CD4-positive, alpha-beta T cell (primary cell): ENCODE results near the gene ANO6. TPM values are rescaled to one million over a fixed set of nuclear protein-coding genes. Genes with fewer than 3 reads are reported as not detected.

ENCODE experiments used
- ATAC-seq: fragments of 200-7000 bp; cut with Tn5 transposase; one replicate; pipeline ENCODE4 v1.10.0; 2022; ENCODE audit warnings: mild to moderate bottlenecking; ENCODE audit not compliant: poor library complexity
- CTCF ChIA-PET: fragments of 350-600 bp; sonication (Branson Sonifier 250); formaldehyde crosslinking; loops from one replicate; lab custom pipeline; 2021; ENCODE audit warnings: antibody characterized with exemption, inconsistent platforms; lab: Charles Lee
- POLR2A ChIA-PET: fragments of 350-600 bp; sonication (Branson Sonifier 250); formaldehyde crosslinking; loops from one replicate; lab custom pipeline; 2021; ENCODE audit warnings: antibody characterized with exemption, inconsistent platforms; lab: Charles Lee
- DNase-seq, 14 experiments: peaks; one replicate each; pipeline ENCODE4 v3.0.0-alpha.2; 2013 to 2020; ENCODE audit warnings: mixed read lengths in 2 of 14
- H3K27ac ChIP-seq, 2 donors: one replicate each; pipeline versions ENCODE4 v1.5.1 to v1.7.0; 2013; ENCODE audit warnings: low read length in 2 of 2, low read depth in 1 of 2, mild to moderate bottlenecking in 1 of 2
- H3K27me3 ChIP-seq, 2 experiments: 1 replicate in 1 of 2; 2 replicates in 1 of 2; pipeline versions ENCODE4 v1.6.1 to v1.7.0; 2013; ENCODE audit warnings: low read length in 2 of 2, control low read depth in 1 of 2, mild to moderate bottlenecking in 1 of 2, moderate library complexity in 1 of 2; ENCODE audit not compliant: insufficient read depth in 2 of 2, control insufficient read depth in 1 of 2
- H3K36me3 ChIP-seq: one replicate; pipeline ENCODE4 v1.6.1; 2013; ENCODE audit warnings: low read length, control low read depth; ENCODE audit not compliant: insufficient read depth
- H3K4me1 ChIP-seq: one replicate; pipeline ENCODE4 v1.6.1; 2013; ENCODE audit warnings: low read length, control low read depth; ENCODE audit not compliant: insufficient read depth
- H3K4me3 ChIP-seq: one replicate; pipeline ENCODE4 v1.5.1; 2013; ENCODE audit warnings: mild to moderate bottlenecking, low read length, moderate library complexity
- H3K9me3 ChIP-seq, 2 experiments: 1 replicate in 1 of 2; 2 replicates in 1 of 2; pipeline versions ENCODE4 v1.6.1 to v1.7.0; 2013; ENCODE audit warnings: low read length in 2 of 2, mild to moderate bottlenecking in 2 of 2, control low read depth in 1 of 2, moderate library complexity in 1 of 2; ENCODE audit not compliant: control insufficient read depth in 1 of 2, insufficient read depth in 1 of 2
- H3K27ac Mint-ChIP-seq: one replicate; pipeline ENCODE4 v1.8.0; 2020; ENCODE audit warnings: mixed read lengths
- H3K27me3 Mint-ChIP-seq: one replicate; pipeline ENCODE4 v1.8.0; 2021; ENCODE audit warnings: mixed read lengths
- H3K36me3 Mint-ChIP-seq: one replicate; pipeline ENCODE4 v1.8.0; 2021; ENCODE audit warnings: low read depth, mixed read lengths
- H3K4me1 Mint-ChIP-seq: one replicate; pipeline ENCODE4 v1.8.0; 2021; ENCODE audit warnings: low read depth, mixed read lengths
- H3K4me3 Mint-ChIP-seq: one replicate; pipeline ENCODE4 v1.8.0; 2020; ENCODE audit warnings: mild to moderate bottlenecking, mixed read lengths
- H3K9me3 Mint-ChIP-seq: one replicate; pipeline ENCODE4 v1.8.0; 2020; ENCODE audit warnings: mixed read lengths
- intact Hi-C, 2 experiments: fragments of 100-400 bp; cut with DNase I in 1 of 2; cut with micrococcal nuclease in 1 of 2; formaldehyde crosslinking; loops; one replicate each; pipeline versions ENCODE4 v1.15.1 to v1.9.0; 2023 to 2025; cut with DNase I, micrococcal nuclease
- total RNA-seq, 174 experiments: library from RNA in 2 of 174; stranded (reverse) in 2 of 174; gene quantifications; one replicate each; pipeline ENCODE4 v1.2.3 and lab custom pipeline; 2021 to 2026
- TF ChIP-seq, protein P1 (sequence below): fragments of 200-600 bp; IDR thresholded peaks from one replicate; pipeline ENCODE4 v1.8.0; 2022; ENCODE audit warnings: antibody characterized with exemption, mild to moderate bottlenecking

Gene ANO6
- total RNA-seq, 2 experiments from 2014 or later: 11.6 to 11.7 TPM

DNA sequence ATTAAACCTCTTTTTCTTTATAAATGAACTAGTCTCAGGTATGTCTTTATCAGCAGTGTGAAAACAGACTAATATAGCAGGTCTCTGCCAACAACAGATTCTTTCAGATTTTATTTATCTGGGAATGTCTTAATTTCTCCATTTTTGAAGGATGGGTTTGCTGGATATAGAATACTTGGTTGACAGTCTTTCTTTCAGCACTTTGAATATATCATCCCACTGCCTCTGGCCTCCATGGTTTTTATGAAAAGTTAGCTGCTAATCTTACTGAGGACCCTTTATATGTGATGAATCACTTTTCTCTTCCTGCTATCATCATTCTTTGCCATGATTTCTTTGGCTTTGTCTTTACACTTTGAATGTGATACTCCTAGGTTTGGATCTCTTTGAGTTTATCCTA, 148.0 kb downstream of the ANO6 start:
- H3K9me3 ChIP-seq: peaks cover 7 to 29% of the 10 kb centered on the region in 2 experiments
- no peak overlapping the region for H3K4me3 Mint-ChIP-seq
- DNase-seq (no peak), ATAC-seq (no peak)
- H3K36me3 ChIP-seq: peaks cover 21% of the 10 kb centered on the region
- no peak overlapping the region for H3K27ac Mint-ChIP-seq
- H3K4me1 ChIP-seq: no peaks in the 10 kb centered on the region
- CTCF ChIA-PET: no interaction called here
- H3K27ac ChIP-seq: no peak overlapping the region
- TF ChIP-seq, protein P1, sequence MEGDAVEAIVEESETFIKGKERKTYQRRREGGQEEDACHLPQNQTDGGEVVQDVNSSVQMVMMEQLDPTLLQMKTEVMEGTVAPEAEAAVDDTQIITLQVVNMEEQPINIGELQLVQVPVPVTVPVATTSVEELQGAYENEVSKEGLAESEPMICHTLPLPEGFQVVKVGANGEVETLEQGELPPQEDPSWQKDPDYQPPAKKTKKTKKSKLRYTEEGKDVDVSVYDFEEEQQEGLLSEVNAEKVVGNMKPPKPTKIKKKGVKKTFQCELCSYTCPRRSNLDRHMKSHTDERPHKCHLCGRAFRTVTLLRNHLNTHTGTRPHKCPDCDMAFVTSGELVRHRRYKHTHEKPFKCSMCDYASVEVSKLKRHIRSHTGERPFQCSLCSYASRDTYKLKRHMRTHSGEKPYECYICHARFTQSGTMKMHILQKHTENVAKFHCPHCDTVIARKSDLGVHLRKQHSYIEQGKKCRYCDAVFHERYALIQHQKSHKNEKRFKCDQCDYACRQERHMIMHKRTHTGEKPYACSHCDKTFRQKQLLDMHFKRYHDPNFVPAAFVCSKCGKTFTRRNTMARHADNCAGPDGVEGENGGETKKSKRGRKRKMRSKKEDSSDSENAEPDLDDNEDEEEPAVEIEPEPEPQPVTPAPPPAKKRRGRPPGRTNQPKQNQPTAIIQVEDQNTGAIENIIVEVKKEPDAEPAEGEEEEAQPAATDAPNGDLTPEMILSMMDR: no peak
- H3K4me3 ChIP-seq: no peak overlapping the region
- no peaks in the 10 kb centered on the region for H3K27me3 ChIP-seq
- H3K27me3 Mint-ChIP-seq: no peaks in the 10 kb centered on the region
- peaks cover 96% of the 10 kb centered on the region for H3K36me3 Mint-ChIP-seq
- POLR2A ChIA-PET: no interaction called here
- peaks cover 15% of the 10 kb centered on the region for H3K9me3 Mint-ChIP-seq
- intact Hi-C loops: no loop called here
- no peaks in the 10 kb centered on the region for H3K4me1 Mint-ChIP-seq

DNA sequence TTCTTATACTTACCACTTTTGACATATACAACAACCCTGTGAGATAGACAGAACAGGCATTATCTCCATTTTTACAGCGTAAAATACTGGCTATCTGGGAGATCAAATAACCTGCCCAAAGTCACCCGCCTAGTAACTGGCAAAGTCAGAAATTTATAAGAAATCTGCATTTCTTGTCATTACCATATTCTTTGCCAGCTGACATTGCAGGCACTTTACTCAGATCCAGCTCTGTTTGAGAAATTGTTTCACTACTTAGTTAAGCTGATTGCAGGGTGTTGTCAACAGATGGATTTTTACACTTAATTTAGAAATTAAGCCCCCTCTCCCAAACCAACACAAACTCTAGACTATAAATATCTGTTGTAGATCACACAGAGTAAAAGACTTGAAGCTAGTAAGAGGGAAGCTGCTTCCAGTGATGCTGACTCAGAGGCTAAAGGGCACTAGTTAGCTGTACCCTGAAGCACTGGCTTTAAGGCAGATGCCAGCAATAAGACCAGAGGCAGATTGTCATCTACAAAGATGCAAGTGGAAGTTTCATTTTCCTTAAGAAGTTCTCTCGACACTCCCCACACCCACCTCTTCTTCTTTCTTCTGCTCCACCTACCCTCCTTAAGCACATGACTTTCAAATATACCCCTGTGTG, 153.1 kb downstream of the ANO6 start:
- intact Hi-C loops: no loop called here
- Histone ChIP-seq H3K4me3 (no peak overlapping the region), H3K4me1 (no peaks in the 10 kb centered on the region), H3K36me3 (peaks cover 33% of the 10 kb centered on the region), H3K27ac (no peak overlapping the region), H3K27me3 (no peaks in the 10 kb centered on the region), H3K9me3 (peaks cover 0 to 6% of the 10 kb centered on the region in 2 experiments)
- ATAC-seq: no peak
- Mint-ChIP-seq H3K9me3 (peaks cover 2% of the 10 kb centered on the region), H3K4me3 (no peak overlapping the region), H3K27me3 (no peaks in the 10 kb centered on the region), H3K27ac (no peak overlapping the region), H3K36me3 (peaks cover 66% of the 10 kb centered on the region), H3K4me1 (no peaks in the 10 kb centered on the region)
- CTCF ChIA-PET: interaction anchor here (0.6 kb wide), 1 partner anchor 45 kb away, joined by 3 read pairs; no protein-coding TSS in a partner anchor
- POLR2A ChIA-PET: no interaction called here
- no peak for DNase-seq
- TF ChIP-seq, protein P1: no peak

DNA sequence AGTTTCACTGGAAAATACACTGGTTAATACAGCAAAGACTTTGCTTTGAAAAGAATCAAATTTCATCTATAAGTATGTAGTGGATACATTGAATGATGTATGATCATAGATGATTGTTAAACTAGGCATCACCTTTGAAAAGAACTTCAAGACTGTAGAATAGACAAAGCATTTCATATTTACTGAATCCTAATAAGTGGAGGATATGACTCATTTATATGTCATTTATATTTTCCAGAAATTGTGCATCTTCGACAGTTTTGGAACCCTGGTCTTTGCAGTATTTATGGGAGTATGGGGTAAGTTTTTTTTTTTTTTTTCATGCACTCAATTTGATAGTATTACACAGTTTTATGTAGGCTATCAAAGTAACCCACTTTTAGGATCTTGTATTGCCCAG, 161.9 kb downstream of the ANO6 start:
- TF ChIP-seq, protein P1: no peak
- H3K4me3 ChIP-seq: no peak overlapping the region
- H3K9me3 ChIP-seq: no peaks in the 10 kb centered on the region
- Mint-ChIP-seq H3K4me3 (no peak overlapping the region), H3K27ac (no peak overlapping the region), H3K36me3 (peaks cover 56% of the 10 kb centered on the region), H3K27me3 (no peaks in the 10 kb centered on the region), H3K4me1 (no peaks in the 10 kb centered on the region), H3K9me3 (no peaks in the 10 kb centered on the region)
- CTCF ChIA-PET: no interaction called here
- H3K27ac ChIP-seq: no peak overlapping the region
- POLR2A ChIA-PET: no interaction called here
- no peaks in the 10 kb centered on the region for H3K4me1 ChIP-seq
- no peaks in the 10 kb centered on the region for H3K27me3 ChIP-seq
- ATAC-seq (no peak), DNase-seq (no peak)
- intact Hi-C loops: no loop called here
- H3K36me3 ChIP-seq: peaks cover 26% of the 10 kb centered on the region
